OCI-LY1 (cell line): ENCODE results near the gene SURF4.

Source experiments
- H2AFZ ChIP-seq: fragments of 200-600 bp; sonication (generic), shearing (Covaris generic); 2 replicates; pipeline ENCODE4 v1.6.0; 2014; ENCODE audit warnings: antibody characterized with exemption, mild to moderate bottlenecking, low read length
- H3F3A ChIP-seq: fragments of 200-600 bp; sonication (generic), shearing (Covaris generic); 2 replicates; pipeline ENCODE4 v1.6.0; 2014; ENCODE audit warnings: mild to moderate bottlenecking, antibody characterized with exemption, low read length, moderate library complexity; ENCODE audit not compliant: insufficient read depth
- H3K27ac ChIP-seq: fragments of 200-600 bp; sonication (generic); 2 replicates; pipeline ENCODE4 v1.5.1; 2014; ENCODE audit warnings: low read length, mixed run types, mild to moderate bottlenecking, low read depth; ENCODE audit not compliant: poor library complexity, severe bottlenecking
- H3K27me3 ChIP-seq: fragments of 200-600 bp; sonication (generic); 2 replicates; pipeline ENCODE4 v1.6.0; 2014; ENCODE audit warnings: antibody characterized with exemption, mild to moderate bottlenecking, low read length, moderate library complexity; ENCODE audit not compliant: insufficient read depth
- H3K36me3 ChIP-seq: fragments of 200-600 bp; sonication (generic); 2 replicates; pipeline ENCODE4 v1.6.1; 2014; ENCODE audit warnings: mild to moderate bottlenecking, antibody characterized with exemption, low read length, moderate library complexity, mixed read lengths; ENCODE audit not compliant: insufficient read depth
- H3K4me1 ChIP-seq: fragments of 200-600 bp; sonication (generic); 2 replicates; pipeline ENCODE4 v1.5.1; 2014; ENCODE audit warnings: mild to moderate bottlenecking, low read length, moderate library complexity; ENCODE audit not compliant: insufficient read depth, severe bottlenecking
- H3K4me2 ChIP-seq: fragments of 200-600 bp; sonication (generic), shearing (Covaris generic); 2 replicates; pipeline ENCODE4 v1.6.1; 2014; ENCODE audit warnings: low read length
- H3K4me3 ChIP-seq: fragments of 200-600 bp; sonication (generic); 2 replicates; pipeline ENCODE4 v1.5.1; 2014; ENCODE audit warnings: low read length, low read depth, mild to moderate bottlenecking, mixed read lengths; ENCODE audit not compliant: poor library complexity, severe bottlenecking
- H3K79me2 ChIP-seq: fragments of 200-600 bp; shearing (Covaris generic); 2 replicates; pipeline ENCODE4 v1.6.1; 2016; ENCODE audit warnings: mixed run types, low read length, mixed read lengths; ENCODE audit not compliant: insufficient read depth
- H3K9ac ChIP-seq: fragments of 200-600 bp; sonication (generic), shearing (Covaris generic); 2 replicates; pipeline ENCODE4 v1.6.1; 2014; ENCODE audit warnings: mild to moderate bottlenecking, low read length, mixed read lengths
- H3K9me2 ChIP-seq: fragments of 200-600 bp; sonication (generic), shearing (Covaris generic); 2 replicates; pipeline ENCODE4 v1.6.1; 2014; ENCODE audit warnings: low read depth, mild to moderate bottlenecking, low read length, mixed read lengths
- H3K9me3 ChIP-seq: fragments of 200-600 bp; shearing (Covaris generic); 2 replicates; pipeline ENCODE4 v1.6.1; 2014; ENCODE audit warnings: low read length, mixed read lengths
- H4K20me1 ChIP-seq: fragments of 200-600 bp; sonication (generic), shearing (Covaris generic); 2 replicates; pipeline ENCODE4 v1.6.0; 2016; ENCODE audit warnings: mild to moderate bottlenecking, low read length; ENCODE audit not compliant: insufficient read depth
- CTCF ChIP-seq: fragments of 200-600 bp; sonication (generic), shearing (Covaris generic); IDR thresholded peaks from 2 replicates; pipeline ENCODE4 v1.5.1; 2017; ENCODE audit warnings: mild to moderate bottlenecking, antibody characterized with exemption, low read length, moderate library complexity, mixed read lengths
- EZH2 ChIP-seq: fragments of 200-600 bp; sonication (generic), shearing (Covaris generic); IDR thresholded peaks from 2 replicates; pipeline ENCODE4 v1.8.0; 2017; ENCODE audit warnings: borderline replicate concordance, mixed run types, mild to moderate bottlenecking, antibody characterized with exemption, low read length, moderate library complexity, mixed read lengths

SURF4 gene

GRCh38 chr9:133380734-133381133, 4.9 kb upstream of the SURF4 start:
- TF ChIP-seq CTCF = no peak
- no peak for TF ChIP-seq EZH2
- Histone ChIP-seq H3F3A (no peaks in the 10 kb centered on the region), H3K27ac (no peak overlapping the region), H3K4me3 (no peak overlapping the region), H4K20me1 (no peaks in the 10 kb centered on the region), H3K9me2 (no peaks in the 10 kb centered on the region), H3K9ac (no peak overlapping the region), H3K4me1 (peaks cover 8% of the 10 kb centered on the region), H3K9me3 (no peaks in the 10 kb centered on the region), H2AFZ (no peak overlapping the region), H3K27me3 (no peaks in the 10 kb centered on the region; the same call in 1 of the 2 replicates), H3K4me2 (no peak overlapping the region), H3K79me2 (no peaks in the 10 kb centered on the region), H3K36me3 (no peaks in the 10 kb centered on the region)

- H3K4me2 ChIP-seq = no peak overlapping the region
- no peak overlapping the region for H3K27ac ChIP-seq
- TF ChIP-seq CTCF (no peak), EZH2 (no peak)
These were observed 3.6 kb upstream of the SURF4 start for GRCh38 chr9:133379153-133380086.

GRCh38 chr9:133378408-133378962, 2.6 kb upstream of the SURF4 start:
- no peak overlapping the region for H2AFZ ChIP-seq
- H3K27ac ChIP-seq = no peak overlapping the region
- H3F3A ChIP-seq = no peaks in the 10 kb centered on the region
- no peak overlapping the region for H3K9ac ChIP-seq
- no peak overlapping the region for H3K4me2 ChIP-seq
- no peaks in the 10 kb centered on the region for H4K20me1 ChIP-seq
- TF ChIP-seq EZH2 = no peak
- TF ChIP-seq CTCF = no peak
- H3K79me2 ChIP-seq = peaks cover 15% of the 10 kb centered on the region
- no peaks in the 10 kb centered on the region for H3K9me2 ChIP-seq
- no peaks in the 10 kb centered on the region for H3K36me3 ChIP-seq
- no peaks in the 10 kb centered on the region; the same call in 1 of the 2 replicates for H3K27me3 ChIP-seq
- no peak overlapping the region for H3K4me3 ChIP-seq
- no peaks in the 10 kb centered on the region for H3K9me3 ChIP-seq
- peaks cover 14% of the 10 kb centered on the region for H3K4me1 ChIP-seq

More at GRCh38 chr9:133379153-133380086, 3.6 kb upstream of the SURF4 start:
- H3K27me3 ChIP-seq = no peaks in the 10 kb centered on the region; the same call in 1 of the 2 replicates
- peaks cover 12% of the 10 kb centered on the region for H3K79me2 ChIP-seq
- no peaks in the 10 kb centered on the region for H3K36me3 ChIP-seq
- H3K4me3 ChIP-seq = no peak overlapping the region
- no peaks in the 10 kb centered on the region for H3F3A ChIP-seq
- no peak overlapping the region for H3K9ac ChIP-seq
- H2AFZ ChIP-seq = no peak overlapping the region
- H3K9me3 ChIP-seq = no peaks in the 10 kb centered on the region
- no peaks in the 10 kb centered on the region for H4K20me1 ChIP-seq
- peaks cover 14% of the 10 kb centered on the region for H3K4me1 ChIP-seq
- no peaks in the 10 kb centered on the region for H3K9me2 ChIP-seq
